ENCODE results near the gene FAM177A1.
"Not testable (repeated sequence)": the region's sequence is repeated elsewhere in the genome, so short reads cannot be mapped to it uniquely, and the experiment has no call there.

FAM177A1 gene

DNA sequence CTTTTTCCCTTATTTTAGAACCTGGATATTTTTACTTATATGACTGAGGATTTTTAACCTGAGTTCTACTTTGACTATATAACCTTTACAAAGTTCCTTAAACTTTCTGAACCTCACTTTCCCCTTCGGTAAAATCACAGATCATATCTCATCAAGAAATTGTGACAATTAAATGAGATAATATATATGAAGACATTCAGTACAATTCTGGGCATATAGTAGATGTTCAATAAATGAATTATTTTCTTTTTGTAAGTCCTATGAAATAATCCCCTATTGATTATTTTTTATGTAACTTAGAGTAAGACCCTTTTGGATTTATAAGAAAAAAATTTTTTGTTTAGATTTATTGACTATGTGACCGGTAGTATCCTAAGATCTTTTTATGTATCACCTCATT lies 17.6 kb upstream of the FAM177A1 start:
- no peak overlapping the region for H3K4me3 ChIP-seq (ENCODE audit: low read length)
- no peak for DNase-seq (ENCODE audit: low read depth)
- no peak for TF ChIP-seq CTCF (conservative IDR thresholded peaks at IDR 0.05; ENCODE audit: low read length)

DNA sequence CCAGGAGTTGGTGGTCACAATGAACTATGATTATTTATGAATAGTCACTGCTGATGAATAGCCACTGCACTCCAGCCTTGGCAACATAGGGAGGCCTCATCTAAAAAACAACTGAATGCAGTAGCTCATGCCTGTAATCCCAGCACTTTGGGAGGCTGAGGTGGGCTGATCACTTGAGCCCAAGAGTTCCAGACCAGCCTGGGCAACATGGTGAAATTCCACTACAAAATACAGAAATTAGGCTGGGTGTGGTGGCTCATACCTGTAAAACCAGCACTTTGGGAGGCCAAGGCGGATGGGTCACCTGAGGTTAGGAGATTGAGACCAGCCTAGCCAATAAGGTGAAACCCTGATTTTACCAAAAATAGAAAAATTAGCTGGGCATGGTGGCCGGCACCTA lies 13.5 kb upstream of the FAM177A1 start:
- no peak for TF ChIP-seq CTCF (conservative IDR thresholded peaks at IDR 0.05; ENCODE audit: low read length)
- H3K4me3 ChIP-seq (ENCODE audit: low read length): no peak overlapping the region
- DNase-seq (ENCODE audit: low read depth): no peak

DNA sequence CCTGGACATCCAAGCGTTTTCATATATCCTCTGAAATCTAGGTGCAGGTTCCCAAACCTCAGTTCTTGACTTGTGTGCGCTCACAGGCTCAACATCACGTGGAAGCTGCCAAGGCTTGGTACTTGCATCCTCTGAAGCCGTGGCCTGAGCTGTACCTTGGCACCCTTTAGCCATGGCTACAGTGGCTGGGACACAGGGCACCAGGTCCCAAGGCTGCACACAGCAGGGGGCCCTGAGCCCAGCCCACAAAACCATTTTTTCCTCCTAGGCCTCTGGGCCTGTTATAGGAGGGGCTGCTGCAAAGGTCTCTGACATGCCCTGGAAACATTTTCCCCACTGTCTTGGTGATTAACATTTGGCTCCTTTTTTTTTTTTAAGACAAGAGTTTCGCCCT lies 11.6 kb upstream of the FAM177A1 start:
- TF ChIP-seq CTCF (conservative IDR thresholded peaks at IDR 0.05; ENCODE audit: low read length): no peak
- no peak for DNase-seq (ENCODE audit: low read depth)

DNA sequence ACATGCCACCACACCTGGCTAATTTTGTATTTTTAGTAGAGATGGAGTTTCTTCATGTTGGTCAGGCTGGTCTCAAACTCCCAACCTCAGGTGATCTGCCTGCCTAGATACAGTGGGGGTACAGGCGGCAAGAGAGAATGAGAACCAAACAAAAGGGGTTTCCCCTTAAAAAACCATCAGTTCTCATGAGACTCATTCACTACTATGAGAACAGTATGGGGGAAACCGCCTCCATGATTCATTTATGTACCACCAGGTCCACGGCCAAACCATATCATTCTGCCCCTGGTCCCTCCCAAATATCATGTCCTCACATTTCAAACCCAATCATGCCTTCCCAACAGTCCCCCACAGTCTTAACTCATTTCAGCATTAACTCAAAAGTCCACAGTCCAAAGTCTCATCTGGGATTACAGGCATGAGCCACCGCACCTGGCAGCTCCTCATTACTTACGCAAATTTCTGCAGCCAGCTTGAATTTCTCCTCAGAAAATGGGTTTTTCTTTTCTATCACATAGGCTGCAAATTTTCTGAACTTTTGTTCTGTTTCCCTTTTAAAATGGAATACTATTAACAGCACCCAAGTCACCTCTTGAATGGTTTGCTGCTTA lies 11.0 kb upstream of the FAM177A1 start:
- not testable (repeated sequence) for H3K4me3 ChIP-seq (ENCODE audit: low read length); DNase-seq (ENCODE audit: low read depth)

More for the DNA sequence above, 11.6 kb upstream of the FAM177A1 start:
- H3K4me3 ChIP-seq (ENCODE audit: low read length): no peak overlapping the region

GRCh38 chr14:35038312-35038711 lies 7.8 kb upstream of the FAM177A1 start:
- DNase-seq (ENCODE audit: low read depth); H3K4me3 ChIP-seq (ENCODE audit: low read length): not testable (repeated sequence)

DNA sequence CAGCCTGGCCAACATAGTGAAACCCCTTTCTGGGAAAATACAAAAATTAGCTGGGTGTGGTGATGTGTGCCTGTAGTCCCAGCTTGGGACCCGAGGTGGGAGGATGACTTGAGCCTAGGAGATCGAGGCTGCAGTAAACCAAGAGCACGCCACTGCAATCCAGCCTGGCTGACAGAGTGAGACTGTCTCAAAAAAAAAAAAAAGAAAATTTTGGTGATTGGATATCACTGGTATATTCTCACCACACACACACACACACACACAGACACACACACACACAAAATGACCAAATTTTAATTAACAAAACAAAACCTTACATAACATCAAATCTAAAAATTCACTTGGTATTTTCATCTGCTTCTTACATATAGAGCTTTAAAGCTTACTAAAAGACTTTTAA lies 3.4 kb upstream of the FAM177A1 start:
- H3K4me3 ChIP-seq (ENCODE audit: low read length): no peak overlapping the region
- DNase-seq (ENCODE audit: low read depth): no peak
- TF ChIP-seq CTCF (conservative IDR thresholded peaks at IDR 0.05; ENCODE audit: low read length): no peak

DNA sequence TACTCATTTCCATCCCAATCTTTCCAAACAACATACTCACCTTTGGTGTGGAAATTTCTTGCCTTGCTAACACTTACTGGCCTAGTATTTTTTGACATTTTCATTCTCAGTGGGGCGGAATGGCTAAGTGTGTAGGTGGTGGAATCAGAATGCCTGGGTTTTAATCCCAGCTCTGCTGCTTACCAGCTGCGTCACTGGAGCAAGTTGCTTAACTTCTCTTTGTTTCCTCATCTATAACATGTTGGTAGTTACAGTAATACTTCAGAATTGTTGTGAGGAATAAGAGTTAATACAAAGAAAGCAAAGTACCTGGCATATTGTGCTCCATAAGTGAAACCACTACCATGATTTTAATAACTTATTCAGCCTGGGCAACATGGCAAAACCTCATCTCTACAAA lies 3.0 kb upstream of the FAM177A1 start:
- TF ChIP-seq CTCF (conservative IDR thresholded peaks at IDR 0.05; ENCODE audit: low read length): no peak
- DNase-seq (ENCODE audit: low read depth): no peak
- H3K4me3 ChIP-seq (ENCODE audit: low read length): no peak overlapping the region

- no peak for TF ChIP-seq CTCF (conservative IDR thresholded peaks at IDR 0.05; ENCODE audit: low read length)
- H3K4me3 ChIP-seq (ENCODE audit: low read length): peak overlapping the region; percentile 74
- peak; percentile 40 for DNase-seq (ENCODE audit: low read depth)
Observed at GRCh38 chr14:35044939-35045797, 904 bp upstream of the FAM177A1 start.
